GM12878 (cell line): ENCODE data around the gene SFSWAP. TPM values are rescaled to one million over a fixed set of nuclear protein-coding genes. Genes with fewer than 3 reads are reported as not detected.

ENCODE experiments used
- ATAC-seq: fragments of 200-7000 bp; cut with Tn5 transposase; 3 replicates; pipeline ENCODE4 v1.9.1; 2020; ENCODE audit warnings: mild to moderate bottlenecking, moderate library complexity
- BruUV-seq: library from RNA; stranded (reverse); fragments of 400-500 nt; replicated peaks from 2 replicates; lab custom pipeline; 2021; lab: Mats Ljungman, UMichigan
- CTCF ChIA-PET: fragments of 300-600 bp; sonication (Branson Sonifier 250); formaldehyde crosslinking; extraction: SDS; loops from one replicate; lab custom pipeline; 2021; ENCODE audit warnings: inconsistent platforms; lab: Yijun Ruan, JAX
- POLR2A ChIA-PET: fragments of 350-600 bp; formaldehyde crosslinking; extraction: SDS; loops from one replicate; lab custom pipeline; 2021; ENCODE audit warnings: inconsistent platforms; lab: Charles Lee
- RAD21 ChIA-PET: fragments of 300-600 bp; sonication (Branson Sonifier 250); formaldehyde crosslinking; loops from one replicate; lab custom pipeline; 2023; ENCODE audit warnings: antibody characterized with exemption; ENCODE audit not compliant: unreplicated experiment; lab: Charles Lee
- SMC1A ChIA-PET: fragments of 300-600 bp; sonication (Branson Sonifier 250); formaldehyde crosslinking; loops from one replicate; lab custom pipeline; 2023; ENCODE audit not compliant: unreplicated experiment, uncharacterized antibody; lab: Charles Lee
- DNase-seq: peaks from one replicate; pipeline ENCODE4 v3.0.0-alpha.2; 2011; ENCODE audit warnings: low read depth, low spot score
- FAIRE-seq: peaks from 3 replicates; lab custom pipeline; 2011; peaks lifted over from hg19 to GRCh38; lab: Jason Lieb, UNC
- H2AFZ ChIP-seq: 2 replicates; pipeline ENCODE4 v1.6.0; 2011; ENCODE audit warnings: low read depth, low read length, control low read depth; ENCODE audit not compliant: control insufficient read depth
- H3K27ac ChIP-seq: 2 replicates; pipeline ENCODE4 v1.5.1; 2011; ENCODE audit warnings: control low read depth; ENCODE audit not compliant: control insufficient read depth, insufficient read depth
- H3K27me3 ChIP-seq, 2 experiments: replicated peaks in 1 of 2; 2 replicates each; pipeline versions ENCODE4 v1.6.0 to v1.6.1; 2011; ENCODE audit warnings: low read length in 1 of 2; ENCODE audit not compliant: control insufficient read depth in 2 of 2, insufficient read depth in 2 of 2
- H3K36me3 ChIP-seq, 2 experiments: 2 replicates each; pipeline ENCODE4 v1.5.1; 2011; ENCODE audit warnings: low read length in 1 of 2; ENCODE audit not compliant: control insufficient read depth in 2 of 2, insufficient read depth in 2 of 2
- H3K4me1 ChIP-seq: 2 replicates; pipeline ENCODE4 v1.6.1; 2011; ENCODE audit warnings: mild to moderate bottlenecking, low read length, moderate library complexity, mixed read lengths; ENCODE audit not compliant: control insufficient read depth, insufficient read depth
- H3K4me2 ChIP-seq: 2 replicates; pipeline ENCODE4 v1.6.0; 2011; ENCODE audit warnings: control low read depth; ENCODE audit not compliant: control insufficient read depth, insufficient read depth
- H3K4me3 ChIP-seq: fragments of 200-600 bp; sonication (generic); 2 replicates; pipeline ENCODE4 v1.5.1; 2016
- H3K79me2 ChIP-seq: 2 replicates; pipeline ENCODE4 v1.6.0; 2011; ENCODE audit warnings: low read length; ENCODE audit not compliant: control insufficient read depth, insufficient read depth
- H3K9ac ChIP-seq: 2 replicates; pipeline ENCODE4 v1.8.0; 2011; ENCODE audit warnings: low read length, control low read depth, mixed read lengths; ENCODE audit not compliant: control insufficient read depth, insufficient read depth
- H3K9me3 ChIP-seq: replicated peaks from 3 replicates; pipeline ENCODE4 v1.5.1; 2011; ENCODE audit warnings: mild to moderate bottlenecking, low read length; ENCODE audit not compliant: control insufficient read depth, insufficient read depth
- H4K20me1 ChIP-seq: 2 replicates; pipeline ENCODE4 v1.6.0; 2011; ENCODE audit not compliant: control insufficient read depth, insufficient read depth
- CBX3 ChIP-seq: fragments of 200-600 bp; sonication (generic); IDR thresholded peaks from 2 replicates; pipeline ENCODE4 v1.6.1; 2016; ENCODE audit warnings: low read depth, borderline replicate concordance
- CHD2 ChIP-seq: IDR thresholded peaks from 2 replicates; pipeline ENCODE4 v1.6.1; 2011; ENCODE audit warnings: low read depth, low read length, improper control_type of control experiment, borderline replicate concordance
- CTCF ChIP-seq, 3 experiments: IDR thresholded peaks in 2 of 3; conservative IDR thresholded peaks in 1 of 3; 2 replicates each; pipeline ENCODE4 v1.5.1; 2011; ENCODE audit warnings: low read depth in 3 of 3, low read length in 3 of 3, mild to moderate bottlenecking in 3 of 3, control low read depth in 2 of 3, moderate library complexity in 2 of 3, inconsistent platforms in 1 of 3, mixed read lengths in 1 of 3; ENCODE audit not compliant: control insufficient read depth in 2 of 3, insufficient read depth in 1 of 3; ENCODE audit errors: extremely low read depth in 1 of 3
- DPF2 ChIP-seq: fragments of 450-650 bp; IDR thresholded peaks from 2 replicates; pipeline ENCODE4 v1.6.1; 2017; ENCODE audit warnings: mild to moderate bottlenecking
- HDGF ChIP-seq: fragments of 450-650 bp; IDR thresholded peaks from 2 replicates; pipeline ENCODE4 v1.6.1; 2016; ENCODE audit warnings: antibody characterized with exemption
- IRF4 ChIP-seq: IDR thresholded peaks from 2 replicates; pipeline ENCODE4 v1.6.1; 2011; ENCODE audit warnings: low read depth, low read length
- POLR2AphosphoS2 ChIP-seq: IDR thresholded peaks from 2 replicates; pipeline ENCODE4 v1.6.1; 2011; ENCODE audit warnings: low read depth, mild to moderate bottlenecking, low read length, improper control_type of control experiment, moderate library complexity
- RBBP5 ChIP-seq: fragments of 200-600 bp; sonication (generic); conservative IDR thresholded peaks from 2 replicates; pipeline ENCODE4 v1.6.1; 2016
- SREBF1 ChIP-seq: IDR thresholded peaks from 2 replicates; pipeline ENCODE4 v1.6.1; 2012; ENCODE audit warnings: mild to moderate bottlenecking, low read length
- ZBED1 ChIP-seq: IDR thresholded peaks from 2 replicates; pipeline ENCODE4 v1.6.1; 2016; ENCODE audit warnings: borderline replicate concordance
- ZBTB11 ChIP-seq: fragments of 450-650 bp; formaldehyde crosslinking; IDR thresholded peaks from 2 replicates; pipeline ENCODE4 v1.5.0; 2022; ENCODE audit warnings: mild to moderate bottlenecking, missing genetic modification characterization
- ZNF217 ChIP-seq: fragments of 450-650 bp; IDR thresholded peaks from 2 replicates; pipeline ENCODE4 v1.6.1; 2017; ENCODE audit warnings: antibody characterized with exemption, mild to moderate bottlenecking
- ZNF274 ChIP-seq: IDR thresholded peaks from one replicate; pipeline ENCODE4 v1.8.0; 2011; ENCODE audit not compliant: insufficient read length, insufficient read depth
- ZNF622 ChIP-seq: fragments of 450-650 bp; IDR thresholded peaks from 2 replicates; pipeline ENCODE4 v1.6.1; 2017; ENCODE audit warnings: mild to moderate bottlenecking, inconsistent platforms
- WGBS: methylation state at CpG from one replicate; pipeline ENCODE4 v1.1.6; 2016; ENCODE audit warnings: low lambda C conversion rate; ENCODE audit not compliant: insufficient replicate concordance, insufficient coverage; ENCODE audit errors: missing lambda C conversion rate; 5-methylcytosine and 5-hydroxymethylcytosine counted together
- in situ Hi-C: fragments of 300-500 bp; cut with MboI; formaldehyde crosslinking; loops from 9 replicates; pipeline ENCODE4 v1.14.3; 2018; ENCODE audit warnings: mixed read lengths
- intact Hi-C: fragments of 100-400 bp; cut with micrococcal nuclease; formaldehyde crosslinking; loops from one replicate; pipeline ENCODE4 v1.14.2; 2022; ENCODE audit not compliant: unreplicated experiment
- polyA plus RNA-seq, 11 experiments: library from polyadenylated mRNA; depleted of rRNA in 4 of 11; unstranded in 6 of 11; stranded (reverse) in 5 of 11; fragments of >200 nt; fragmentation: Nextera tagmentation in 4 of 11; fragmentation: Illumina TruSeq in 1 of 11; extraction: Ambion mirVana in 4 of 11; extraction: Trizol in 1 of 11; gene quantifications; 1 replicate in 1 of 11; 2 replicates in 10 of 11; pipeline versions ENCODE4 v1.2.1 to v1.2.3, GENCODE V29; 2011 to 2016; ENCODE audit warnings: inconsistent platforms in 2 of 11, missing spikeins in 2 of 11, low read depth in 1 of 11
- total RNA-seq, 4 experiments: library from RNA; depleted of rRNA in 3 of 4; stranded (reverse); fragments of >200 nt in 3 of 4; fragmentation: Illumina TruSeq in 1 of 4; extraction: Trizol in 1 of 4; gene quantifications; 2 replicates each; pipeline versions ENCODE4 v1.2.1 to v1.2.3, GENCODE V29; 2013 to 2021
- TF ChIP-seq, protein P1 (sequence below): IDR thresholded peaks from 2 replicates; pipeline ENCODE4 v1.6.1; 2012; ENCODE audit warnings: low read depth, low read length, improper control_type of control experiment
- TF ChIP-seq, protein P2 (sequence below): fragments of 450-650 bp; IDR thresholded peaks from 2 replicates; pipeline ENCODE4 v1.6.1; 2016; ENCODE audit warnings: mild to moderate bottlenecking

Gene SFSWAP
- total and polyA plus RNA-seq, 10 of the 15 experiments (the other 5 are each of a cell fraction or from before 2014, with no cell fraction given), result 1.8 to 48.6 (median 25.0) TPM

- TF ChIP-seq CTCF (IDR thresholded peaks at IDR 0.05 in 2 of 3, conservative IDR thresholded peaks at IDR 0.05 in 1 of 3; ENCODE audit: control insufficient read depth in 2 of 3, extremely low read depth in 1 of 3, insufficient read depth in 1 of 3, low read depth in 3 of 3, low read length in 3 of 3) (no peak), CBX3 (no peak), ZNF274 (no peak)
- TF ChIP-seq, protein P1, sequence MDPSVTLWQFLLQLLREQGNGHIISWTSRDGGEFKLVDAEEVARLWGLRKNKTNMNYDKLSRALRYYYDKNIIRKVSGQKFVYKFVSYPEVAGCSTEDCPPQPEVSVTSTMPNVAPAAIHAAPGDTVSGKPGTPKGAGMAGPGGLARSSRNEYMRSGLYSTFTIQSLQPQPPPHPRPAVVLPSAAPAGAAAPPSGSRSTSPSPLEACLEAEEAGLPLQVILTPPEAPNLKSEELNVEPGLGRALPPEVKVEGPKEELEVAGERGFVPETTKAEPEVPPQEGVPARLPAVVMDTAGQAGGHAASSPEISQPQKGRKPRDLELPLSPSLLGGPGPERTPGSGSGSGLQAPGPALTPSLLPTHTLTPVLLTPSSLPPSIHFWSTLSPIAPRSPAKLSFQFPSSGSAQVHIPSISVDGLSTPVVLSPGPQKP, result no peak
Observed at GRCh38 chr12:131789638-131790037, 78.7 kb downstream of the SFSWAP start (continued).

GRCh38 chr12:131793243-131794022, 82.5 kb downstream of the SFSWAP start:
- no peaks in the 10 kb centered on the region for H3K79me2 ChIP-seq
- ChIA-PET POLR2A (no interaction called here), CTCF (no interaction called here), SMC1A (no interaction called here), RAD21 (no interaction called here)
- H3K4me2 ChIP-seq, result no peak overlapping the region
- no peak overlapping the region for H3K9ac ChIP-seq
- ATAC-seq, result no peak
- no peak overlapping the region for H3K27ac ChIP-seq
- H3K27me3 ChIP-seq, result no peaks in the 10 kb centered on the region
- intact Hi-C loops, result no loop called here
- no TSS peak for BruUV-seq
- no peaks in the 10 kb centered on the region for H3K9me3 ChIP-seq
- no peak for FAIRE-seq
- 93% methylated on average over 19 of the region's 19 CpGs for WGBS
- DNase-seq, result no peak
- no peak overlapping the region for H2AFZ ChIP-seq
- in situ Hi-C loops, result no loop called here
- H3K4me1 ChIP-seq, result no peaks in the 10 kb centered on the region
- no peaks in the 10 kb centered on the region for H4K20me1 ChIP-seq
- H3K36me3 ChIP-seq, result peaks cover 4 to 13% of the 10 kb centered on the region in 2 experiments
- H3K4me3 ChIP-seq, result no peak overlapping the region
- TF ChIP-seq CHD2, result no peak
- TF ChIP-seq DPF2, result no peak
- TF ChIP-seq SREBF1, result no peak
- TF ChIP-seq RBBP5, result no peak
- TF ChIP-seq ZBED1, result no peak
- TF ChIP-seq POLR2AphosphoS2, result no peak
- no peak for TF ChIP-seq IRF4
- no peak for TF ChIP-seq HDGF
- TF ChIP-seq, protein P2, sequence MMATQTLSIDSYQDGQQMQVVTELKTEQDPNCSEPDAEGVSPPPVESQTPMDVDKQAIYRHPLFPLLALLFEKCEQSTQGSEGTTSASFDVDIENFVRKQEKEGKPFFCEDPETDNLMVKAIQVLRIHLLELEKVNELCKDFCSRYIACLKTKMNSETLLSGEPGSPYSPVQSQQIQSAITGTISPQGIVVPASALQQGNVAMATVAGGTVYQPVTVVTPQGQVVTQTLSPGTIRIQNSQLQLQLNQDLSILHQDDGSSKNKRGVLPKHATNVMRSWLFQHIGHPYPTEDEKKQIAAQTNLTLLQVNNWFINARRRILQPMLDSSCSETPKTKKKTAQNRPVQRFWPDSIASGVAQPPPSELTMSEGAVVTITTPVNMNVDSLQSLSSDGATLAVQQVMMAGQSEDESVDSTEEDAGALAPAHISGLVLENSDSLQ, result no peak
- no peak for TF ChIP-seq ZBTB11
- TF ChIP-seq ZNF217, result no peak
- TF ChIP-seq ZNF622, result no peak
